K562 (cell line): Measurements from ENCODE around the gene BTF3L4. TPM values are rescaled to one million over a fixed set of nuclear protein-coding genes. Genes with fewer than 3 reads are reported as not detected.

Source experiments
- ATF1 ChIP-seq, 2 experiments: fragments of 450-650 bp in 1 of 2; IDR thresholded peaks; 2 replicates each; pipeline ENCODE4 v1.6.1; 2016; ENCODE audit warnings: missing compliant biosample characterization in 1 of 2, missing genetic modification characterization in 1 of 2
- BRD4 ChIP-seq: fragments of 200-600 bp; sonication (generic); IDR thresholded peaks from 2 replicates; pipeline ENCODE4 v1.6.1; 2017; ENCODE audit warnings: inconsistent platforms
- CBFB ChIP-seq: sonication (generic); formaldehyde crosslinking; IDR thresholded peaks from 2 replicates; pipeline ENCODE4 v1.4.0; 2020; ENCODE audit warnings: mild to moderate bottlenecking, missing genetic modification reagents
- CREM ChIP-seq: IDR thresholded peaks from 2 replicates; pipeline ENCODE4 v1.6.1; 2014; ENCODE audit warnings: antibody characterized with exemption, low read depth
- ETV5 ChIP-seq: sonication (generic); formaldehyde crosslinking; IDR thresholded peaks from 2 replicates; pipeline ENCODE4 v1.4.0; 2020; ENCODE audit warnings: low read depth, mild to moderate bottlenecking, missing genetic modification reagents
- MAZ ChIP-seq, 2 experiments: fragments of 450-650 bp in 1 of 2; sonication (generic) in 1 of 2; formaldehyde crosslinking; IDR thresholded peaks in 1 of 2; conservative IDR thresholded peaks in 1 of 2; 2 replicates each; pipeline versions ENCODE4 v1.4.0 to v1.5.0; 2020; ENCODE audit warnings: mild to moderate bottlenecking in 1 of 2, missing genetic modification reagents in 1 of 2
- NCOA4 ChIP-seq: fragments of 450-650 bp; IDR thresholded peaks from 2 replicates; pipeline ENCODE4 v1.6.1; 2018; ENCODE audit warnings: mild to moderate bottlenecking; ENCODE audit not compliant: partially characterized antibody
- NFYB ChIP-seq: IDR thresholded peaks from 2 replicates; pipeline ENCODE4 v1.6.1; 2011; ENCODE audit warnings: mild to moderate bottlenecking, moderate library complexity; ENCODE audit not compliant: insufficient read length; ENCODE audit errors: extremely low read depth
- NR0B1 ChIP-seq: fragments of 450-650 bp; IDR thresholded peaks from one replicate; pipeline ENCODE4 v1.6.1; 2018; ENCODE audit warnings: mild to moderate bottlenecking, moderate library complexity; ENCODE audit not compliant: partially characterized antibody
- PBX2 ChIP-seq, 2 experiments: IDR thresholded peaks in 1 of 2; conservative IDR thresholded peaks in 1 of 2; 2 replicates each; pipeline ENCODE4 v1.6.1; 2016; ENCODE audit warnings: low read depth in 2 of 2, mild to moderate bottlenecking in 1 of 2, missing compliant biosample characterization in 1 of 2, missing genetic modification characterization in 1 of 2, moderate library complexity in 1 of 2
- RBM14 ChIP-seq: fragments of 200-400 bp; formaldehyde crosslinking; IDR thresholded peaks from 2 replicates; pipeline ENCODE4 v1.6.1; 2018; ENCODE audit warnings: low read depth, mild to moderate bottlenecking, low read length, moderate library complexity, borderline replicate concordance; ENCODE audit not compliant: insufficient read depth
- SMARCE1 ChIP-seq: fragments of 450-650 bp; IDR thresholded peaks from 2 replicates; pipeline ENCODE4 v1.7.1; 2016; ENCODE audit warnings: mild to moderate bottlenecking
- STAT5B ChIP-seq: fragments of 250-450 bp; sonication (Bioruptor Pico); IDR thresholded peaks from 2 replicates; pipeline ENCODE4 v1.8.0; 2021; ENCODE audit warnings: mild to moderate bottlenecking, inconsistent platforms
- TBP ChIP-seq: optimal IDR thresholded peaks from 2 replicates; pipeline ENCODE3; 2011; ENCODE audit warnings: low read depth, low read length, improper control_type of control experiment
- TCFL5 ChIP-seq: fragments of 250-450 bp; sonication (Bioruptor Pico); conservative IDR thresholded peaks from 2 replicates; pipeline ENCODE4 v1.6.1; 2021; ENCODE audit warnings: mild to moderate bottlenecking, moderate library complexity, matching md5 sums
- TRIM24 ChIP-seq, 2 experiments: fragments of 450-650 bp; IDR thresholded peaks; 2 replicates each; pipeline ENCODE4 v1.6.1; 2016
- TSC22D4 ChIP-seq: fragments of 450-650 bp; IDR thresholded peaks from 2 replicates; pipeline ENCODE4 v1.6.1; 2016; ENCODE audit warnings: missing genetic modification characterization, missing biosample characterization, control low read depth
- ZNF121 ChIP-seq: sonication (generic); formaldehyde crosslinking; conservative IDR thresholded peaks from 2 replicates; pipeline ENCODE4 v1.8.0; 2022; ENCODE audit warnings: missing genetic modification reagents
- ZNF780A ChIP-seq: fragments of 250-450 bp; sonication (Bioruptor Pico); IDR thresholded peaks from 2 replicates; pipeline ENCODE4 v1.5.0; 2021; ENCODE audit warnings: mild to moderate bottlenecking
- ZSCAN32 ChIP-seq: fragments of 450-650 bp; formaldehyde crosslinking; IDR thresholded peaks from 2 replicates; pipeline ENCODE4 v1.4.0; 2020; ENCODE audit warnings: mild to moderate bottlenecking, moderate library complexity
- polyA plus RNA-seq, 8 experiments: library from polyadenylated mRNA; depleted of rRNA in 4 of 8; stranded (reverse) in 5 of 8; unstranded in 3 of 8; fragments of >200 nt; fragmentation: Nextera tagmentation in 2 of 8; fragmentation: Illumina TruSeq in 1 of 8; extraction: Ambion mirVana in 2 of 8; extraction: Trizol in 1 of 8; gene quantifications; 2 replicates each; pipeline versions ENCODE4 v1.2.1 to v1.2.3, GENCODE V29; 2011 to 2014; ENCODE audit warnings: inconsistent platforms in 1 of 8, missing spikeins in 1 of 8
- total RNA-seq, 7 experiments: library from RNA; depleted of rRNA in 6 of 7; stranded (reverse); fragments of >200 nt in 6 of 7; fragmentation: Illumina TruSeq in 2 of 7; extraction: Trizol in 2 of 7; gene quantifications; 2 replicates each; pipeline versions ENCODE4 v1.2.1 to v1.2.3, GENCODE V29; 2011 to 2021; ENCODE audit warnings: low replicate concordance in 1 of 7
- TF ChIP-seq, protein P1 (sequence below): sonication (generic); formaldehyde crosslinking; IDR thresholded peaks from 2 replicates; pipeline ENCODE4 v1.8.1; 2023; ENCODE audit warnings: mild to moderate bottlenecking, missing genetic modification reagents, moderate library complexity
- TF ChIP-seq, protein P2 (sequence below): fragments of 250-450 bp; sonication (Bioruptor Pico); IDR thresholded peaks from 2 replicates; pipeline ENCODE4 v1.8.0; 2021; ENCODE audit warnings: borderline replicate concordance, mild to moderate bottlenecking, moderate library complexity; ENCODE audit not compliant: poor library complexity, severe bottlenecking

Gene BTF3L4
- total and polyA plus RNA-seq, 9 of the 15 experiments (the other 6 are each of a cell fraction or from before 2014, with no cell fraction given), result 40.1 to 106 (median 88.8) TPM

DNA sequence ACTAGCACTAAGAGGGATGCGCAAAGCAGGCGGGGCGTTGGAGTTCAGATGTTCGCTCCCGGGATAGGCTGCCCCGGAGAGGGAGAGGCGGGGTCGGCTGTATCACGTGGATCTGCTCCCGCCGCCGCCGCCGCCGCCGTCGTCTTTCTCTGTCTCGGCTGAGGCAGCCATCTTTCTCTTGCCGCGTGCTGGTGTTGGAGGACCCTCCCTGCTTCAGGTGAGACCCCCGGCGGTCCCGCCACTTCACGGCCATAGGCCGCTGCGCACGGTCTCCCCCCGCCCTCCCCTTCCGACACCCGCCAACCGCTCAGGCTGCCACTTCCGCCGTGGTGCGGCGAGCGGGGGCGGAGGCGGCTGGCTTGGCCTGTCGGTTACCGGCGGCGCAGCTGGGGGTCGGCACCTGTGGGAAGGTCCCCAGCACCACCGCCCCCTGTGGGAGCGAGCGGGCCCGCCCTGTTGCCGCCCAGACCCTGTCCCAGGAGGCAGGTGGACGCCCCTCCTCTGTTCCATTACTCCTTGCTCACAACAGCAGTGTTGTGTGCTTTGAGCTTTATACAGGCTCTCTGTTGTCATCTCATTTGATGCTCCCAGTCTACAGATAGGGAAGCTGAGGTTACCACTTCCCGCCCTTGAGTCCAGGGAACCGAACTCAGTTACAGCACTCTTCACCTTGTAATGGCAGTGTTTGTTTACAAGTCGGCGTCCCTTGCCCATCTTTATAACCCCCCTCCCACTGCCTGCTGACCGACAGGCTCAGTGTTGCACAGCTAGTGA is at the start of gene BTF3L4 (continued):
- peak; percentile 87 to 93 for TF ChIP-seq MAZ (CRISPR knock-in tag; conservative IDR thresholded peaks at IDR 0.05 in 1 of 2, IDR thresholded peaks at IDR 0.05 in 1 of 2)
- no peak; the same call in 1 of the 2 replicates for TF ChIP-seq ATF1 (CRISPR knock-in tag; IDR thresholded peaks at IDR 0.05)
- no peak; the same call in 1 of the 2 replicates for TF ChIP-seq ATF1 (tag; IDR thresholded peaks at IDR 0.05)
- no peak for TF ChIP-seq TSC22D4 (tag)
- no peak for TF ChIP-seq ZNF121 (CRISPR knock-in tag)
- TF ChIP-seq NCOA4, result no peak
- TF ChIP-seq PBX2 (CRISPR knock-in tag; IDR thresholded peaks at IDR 0.05; ENCODE audit: low read depth), result no peak
- TF ChIP-seq PBX2 (tag; conservative IDR thresholded peaks at IDR 0.05; ENCODE audit: low read depth), result no peak
- TF ChIP-seq TBP, result peak; percentile 84
- TF ChIP-seq TRIM24 (IDR thresholded peaks at IDR 0.05), result peak in 1 of 2 experiments; percentile 18; a peak in 3 of 4 replicates
- no peak for TF ChIP-seq CBFB (CRISPR knock-in tag)
- TF ChIP-seq STAT5B (CRISPR knock-in tag), result no peak
- TF ChIP-seq, protein P1, sequence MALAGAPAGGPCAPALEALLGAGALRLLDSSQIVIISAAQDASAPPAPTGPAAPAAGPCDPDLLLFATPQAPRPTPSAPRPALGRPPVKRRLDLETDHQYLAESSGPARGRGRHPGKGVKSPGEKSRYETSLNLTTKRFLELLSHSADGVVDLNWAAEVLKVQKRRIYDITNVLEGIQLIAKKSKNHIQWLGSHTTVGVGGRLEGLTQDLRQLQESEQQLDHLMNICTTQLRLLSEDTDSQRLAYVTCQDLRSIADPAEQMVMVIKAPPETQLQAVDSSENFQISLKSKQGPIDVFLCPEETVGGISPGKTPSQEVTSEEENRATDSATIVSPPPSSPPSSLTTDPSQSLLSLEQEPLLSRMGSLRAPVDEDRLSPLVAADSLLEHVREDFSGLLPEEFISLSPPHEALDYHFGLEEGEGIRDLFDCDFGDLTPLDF (CRISPR knock-in tag), result no peak
- no peak for TF ChIP-seq NFYB
- TF ChIP-seq ETV5 (CRISPR knock-in tag), result no peak; the same call in 1 of the 2 replicates
- TF ChIP-seq SMARCE1, result no peak; the same call in 1 of the 2 replicates
- 0 out of 2 replicates have a peak, but pooled peaks have one; percentile 81 for TF ChIP-seq RBM14
- no peak for TF ChIP-seq TCFL5 (CRISPR knock-in tag)
- no peak for TF ChIP-seq NR0B1
- no peak for TF ChIP-seq ZSCAN32 (CRISPR knock-in tag)
- peak; percentile 52; the same call in 1 of the 2 replicates for TF ChIP-seq BRD4
- TF ChIP-seq, protein P2, sequence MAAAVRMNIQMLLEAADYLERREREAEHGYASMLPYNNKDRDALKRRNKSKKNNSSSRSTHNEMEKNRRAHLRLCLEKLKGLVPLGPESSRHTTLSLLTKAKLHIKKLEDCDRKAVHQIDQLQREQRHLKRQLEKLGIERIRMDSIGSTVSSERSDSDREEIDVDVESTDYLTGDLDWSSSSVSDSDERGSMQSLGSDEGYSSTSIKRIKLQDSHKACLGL (CRISPR knock-in tag), result no peak
- TF ChIP-seq CREM, result peak; percentile 56
- 0 out of 2 replicates have a peak, but pooled peaks have one; percentile 5 for TF ChIP-seq ZNF780A
